Spleen (tissue), 7 donors: ENCODE data around the gene ZNF771.

Experiments used
- CTCF ChIP-seq, 11 experiments: fragments of 200-600 bp in 7 of 11; fragments of 450-650 bp in 4 of 11; sonication (generic) in 4 of 11; IDR thresholded peaks in 8 of 11; conservative IDR thresholded peaks in 3 of 11; 1 replicate in 7 of 11; 2 replicates in 4 of 11; pipeline versions ENCODE4 v1.4.0 to v1.8.0; 2016 to 2021; ENCODE audit warnings: antibody characterized with exemption in 11 of 11, inconsistent platforms in 4 of 11, mild to moderate bottlenecking in 1 of 11
- POLR2A ChIP-seq, 3 donors: fragments of 450-650 bp; IDR thresholded peaks; one replicate each; pipeline ENCODE4 v1.5.1; 2017; ENCODE audit warnings: antibody characterized with exemption in 3 of 3, mild to moderate bottlenecking in 1 of 3
- POLR2AphosphoS5 ChIP-seq, 3 donors: sonication (generic); formaldehyde crosslinking; IDR thresholded peaks; one replicate each; pipeline ENCODE4 v1.5.1; 2017; ENCODE audit warnings: antibody characterized with exemption in 3 of 3
- donor health status: DM: no; HTN: no; CAD: no; lungs with moderate emphysema.
- donor health status: DM: no; HTN: no; CAD: no.
- donor health status: DM: no; HTN: no; CAD: no.

- TF ChIP-seq POLR2AphosphoS5 (IDR thresholded peaks at IDR 0.05) (no peak), CTCF (IDR thresholded peaks at IDR 0.05 in 8 of 11, conservative IDR thresholded peaks at IDR 0.05 in 3 of 11) (no peak), POLR2A (IDR thresholded peaks at IDR 0.05) (no peak)
Observed at GRCh38 chr16:30374538-30374937, 32.9 kb upstream of the ZNF771 start, which contains the start of gene MYL11.
